Cerebellar cortex (tissue), 1 donor: ENCODE results near the gene ZDHHC11B.
"Not testable (repeated sequence)": the region's sequence is repeated elsewhere in the genome, so short reads cannot be mapped to it uniquely, and the experiment has no call there.

Experiments used
- DNase-seq: peaks from one replicate; pipeline ENCODE4 v3.0.0-alpha.2; 2015; ENCODE audit warnings: low spot score

The ZDHHC11B gene

GRCh38 chr5:684751-685216, 99.7 kb downstream of the ZDHHC11B start:
- DNase-seq, result no peak

- DNase-seq, result no peak
Measured at GRCh38 chr5:683551-684481, 100.7 kb downstream of the ZDHHC11B start.

GRCh38 chr5:682651-683358, 101.7 kb downstream of the ZDHHC11B start:
- DNase-seq, result not testable (repeated sequence)

- not testable (repeated sequence) for DNase-seq
Measured at GRCh38 chr5:682216-682615, 102.3 kb downstream of the ZDHHC11B start.

GRCh38 chr5:681317-682191, 103.0 kb downstream of the ZDHHC11B start:
- not testable (repeated sequence) for DNase-seq

- not testable (repeated sequence) for DNase-seq
Measured at GRCh38 chr5:680836-681235, 103.7 kb downstream of the ZDHHC11B start.

GRCh38 chr5:680118-680795, 104.3 kb downstream of the ZDHHC11B start:
- DNase-seq, result not testable (repeated sequence)

GRCh38 chr5:679166-679895, 105.2 kb downstream of the ZDHHC11B start:
- not testable (repeated sequence) for DNase-seq

- DNase-seq, result not testable (repeated sequence)
Measured at GRCh38 chr5:678521-678920, 106.0 kb downstream of the ZDHHC11B start.

- no peak for DNase-seq
Measured at GRCh38 chr5:677131-678101, 107.1 kb downstream of the ZDHHC11B start.

- no peak for DNase-seq
Measured at GRCh38 chr5:676699-677076, 107.8 kb downstream of the ZDHHC11B start.

- DNase-seq, result no peak
Measured at GRCh38 chr5:675871-676698, 108.4 kb downstream of the ZDHHC11B start.

- DNase-seq, result no peak
Measured at GRCh38 chr5:675111-675870, 109.2 kb downstream of the ZDHHC11B start.

- peak; percentile 49 for DNase-seq
Measured at GRCh38 chr5:674630-675011, 109.9 kb downstream of the ZDHHC11B start.

- peak; percentile 54 for DNase-seq
Measured at GRCh38 chr5:673831-674629, 110.5 kb downstream of the ZDHHC11B start.

- no peak for DNase-seq
Measured at GRCh38 chr5:673161-673830, 111.2 kb downstream of the ZDHHC11B start.
